Kidney (tissue), 14 donors: ENCODE measurements around the gene CCDC81. TPM values are rescaled to one million over a fixed set of nuclear protein-coding genes. Genes with fewer than 3 reads are reported as not detected.

Experiments used
- DNase-seq, 5 donors: peaks; one replicate each; pipeline ENCODE4 v3.0.0-alpha.2; 2013 to 2020
- FAIRE-seq: peaks from 2 replicates; lab custom pipeline; 2012; peaks lifted over from hg19 to GRCh38; lab: Jason Lieb, UNC
- H3K27ac ChIP-seq, 2 donors: one replicate each; pipeline ENCODE4 v1.7.0; 2013; ENCODE audit warnings: low read depth in 2 of 2, low read length in 2 of 2, inconsistent platforms in 1 of 2
- H3K27me3 ChIP-seq: one replicate; pipeline ENCODE4 v1.7.1; 2013; ENCODE audit warnings: low read length, inconsistent platforms; ENCODE audit not compliant: control insufficient read depth, insufficient read depth
- H3K36me3 ChIP-seq, 3 donors: one replicate each; pipeline versions ENCODE4 v1.7.0 to v1.7.1; 2013; ENCODE audit warnings: low read length in 3 of 3, control low read depth in 1 of 3, inconsistent platforms in 1 of 3; ENCODE audit not compliant: insufficient read depth in 3 of 3, control insufficient read depth in 2 of 3
- H3K4me1 ChIP-seq, 3 donors: one replicate each; pipeline versions ENCODE4 v1.7.0 to v1.7.1; 2013; ENCODE audit warnings: low read length in 3 of 3, inconsistent platforms in 1 of 3, low read depth in 1 of 3; ENCODE audit not compliant: control insufficient read depth in 2 of 3, insufficient read depth in 2 of 3
- H3K4me3 ChIP-seq, 3 donors: one replicate each; pipeline versions ENCODE4 v1.7.0 to v1.8.1; 2013; ENCODE audit warnings: low read length in 3 of 3, control low read depth in 1 of 3, inconsistent platforms in 1 of 3
- H3K9ac ChIP-seq, 3 donors: one replicate each; pipeline versions ENCODE4 v1.7.0 to v1.7.1; 2013; ENCODE audit warnings: low read length in 3 of 3, control low read depth in 1 of 3, inconsistent platforms in 1 of 3
- H3K9me3 ChIP-seq, 3 donors: one replicate each; pipeline versions ENCODE4 v1.7.0 to v1.7.1; 2013; ENCODE audit warnings: low read length in 3 of 3, control low read depth in 1 of 3, inconsistent platforms in 1 of 3; ENCODE audit not compliant: control insufficient read depth in 2 of 3, insufficient read depth in 1 of 3
- CTCF ChIP-seq: IDR thresholded peaks from 3 replicates; pipeline ENCODE4 v1.5.1; 2012; ENCODE audit warnings: mild to moderate bottlenecking, moderate library complexity, borderline replicate concordance; ENCODE audit not compliant: insufficient read depth; ENCODE audit errors: extremely low read depth
- intact Hi-C: fragments of 100-400 bp; cut with DNase I; formaldehyde crosslinking; loops from one replicate; pipeline ENCODE4 v1.11.1; 2022
- polyA plus RNA-seq: library from polyadenylated mRNA; stranded (reverse); fragments of 350-450 nt; fragmentation: Illumina TruSeq; extraction: RNeasy Lipid Tissue Mini Kit (QIAGEN cat#74804); gene quantifications from one replicate; pipeline ENCODE4 v1.2.3, GENCODE V29; 2014; ENCODE audit warnings: low read depth, low replicate concordance; ENCODE audit not compliant: insufficient read depth
- total RNA-seq: library from RNA; stranded (reverse); fragmentation: NEBNext Ultra II Directional; extraction: Animal tissue kit (Norgen Biotek cat#: 25700); gene quantifications from one replicate; pipeline ENCODE4 v1.2.1, GENCODE V29; 2021
- donor health status: control.
- donor health status: control.
- donor health status: control.
- donor health status: control.
- donor health status: control.
- donor health status: DM: yes; HTN: yes; CAD: no.
- donor health status: Normal renal cell carcinoma (clear cell type).

The CCDC81 gene
- total and polyA plus RNA-seq, 2 donors from 2014 or later: 0.54 to 1.1 TPM

GRCh38 chr11:86372586-86372985 lies 2.1 kb upstream of the CCDC81 start:
- intact Hi-C loops: no loop called here
- no peaks in the 10 kb centered on the region for H3K9me3 ChIP-seq
- FAIRE-seq: no peak
- TF ChIP-seq CTCF: no peak
- no peak overlapping the region for H3K4me3 ChIP-seq
- no peaks in the 10 kb centered on the region for H3K36me3 ChIP-seq
- H3K27ac ChIP-seq: no peak overlapping the region
- no peaks in the 10 kb centered on the region for H3K4me1 ChIP-seq
- DNase-seq: no peak
- H3K9ac ChIP-seq: no peak overlapping the region
- no peaks in the 10 kb centered on the region for H3K27me3 ChIP-seq

GRCh38 chr11:86374069-86374468 lies 618 bp upstream of the CCDC81 start:
- no peak for TF ChIP-seq CTCF
- Histone ChIP-seq H3K4me3 (no peak overlapping the region), H3K9me3 (no peaks in the 10 kb centered on the region), H3K4me1 (no peaks in the 10 kb centered on the region), H3K27ac (no peak overlapping the region), H3K9ac (no peak overlapping the region), H3K27me3 (no peaks in the 10 kb centered on the region), H3K36me3 (no peaks in the 10 kb centered on the region)
- DNase-seq (no peak), FAIRE-seq (no peak)
- intact Hi-C loops: no loop called here

- TF ChIP-seq CTCF: no peak
- Histone ChIP-seq H3K4me3 (no peak overlapping the region), H3K27me3 (no peaks in the 10 kb centered on the region), H3K9me3 (no peaks in the 10 kb centered on the region), H3K27ac (no peak overlapping the region), H3K36me3 (no peaks in the 10 kb centered on the region), H3K9ac (no peak overlapping the region), H3K4me1 (no peaks in the 10 kb centered on the region)
- FAIRE-seq: no peak
- intact Hi-C loops: no loop called here
- DNase-seq: no peak
Measured at GRCh38 chr11:86377972-86378371, 3.3 kb downstream of the CCDC81 start.

GRCh38 chr11:86380295-86381059 lies 5.8 kb downstream of the CCDC81 start:
- H3K36me3 ChIP-seq: no peaks in the 10 kb centered on the region
- H3K4me3 ChIP-seq: no peak overlapping the region
- H3K9me3 ChIP-seq: no peaks in the 10 kb centered on the region
- intact Hi-C loops: no loop called here
- TF ChIP-seq CTCF: no peak
- H3K27me3 ChIP-seq: no peaks in the 10 kb centered on the region
- no peak overlapping the region for H3K27ac ChIP-seq
- no peak overlapping the region for H3K9ac ChIP-seq
- no peaks in the 10 kb centered on the region for H3K4me1 ChIP-seq
- FAIRE-seq: no peak
- no peak for DNase-seq
